Activated T-cell treated with anti-CD3 and anti-CD28 coated beads, Interleukin-2, amount 50 U/mL, for 24 hours (primary cell): Measurements from ENCODE around the gene CARMIL1.
"Not testable (repeated sequence)": the region's sequence is repeated elsewhere in the genome, so short reads cannot be mapped to it uniquely, and the experiment has no call there.

Experiments
- DNase-seq: peaks from one replicate; pipeline ENCODE4 v3.0.0-alpha.2; 2020
- H3K27ac Mint-ChIP-seq: 2 replicates; pipeline ENCODE4 v1.8.0; 2020; ENCODE audit warnings: mild to moderate bottlenecking, mixed read lengths
- H3K27me3 Mint-ChIP-seq: 2 replicates; pipeline ENCODE4 v1.8.0; 2020; ENCODE audit warnings: mixed read lengths
- H3K36me3 Mint-ChIP-seq: 2 replicates; pipeline ENCODE4 v1.8.0; 2020; ENCODE audit warnings: low read depth, mixed read lengths
- H3K4me1 Mint-ChIP-seq: 2 replicates; pipeline ENCODE4 v1.8.0; 2020; ENCODE audit warnings: low read depth, mixed read lengths
- H3K4me3 Mint-ChIP-seq: 2 replicates; pipeline ENCODE4 v1.8.0; 2020; ENCODE audit warnings: mild to moderate bottlenecking, moderate library complexity, mixed read lengths
- H3K9me3 Mint-ChIP-seq: 2 replicates; pipeline ENCODE4 v1.8.0; 2020; ENCODE audit warnings: mixed read lengths

Gene CARMIL1

GRCh38 chr6:25370178-25371036 is 91.2 kb downstream of the CARMIL1 start:
- Mint-ChIP-seq H3K36me3 (peaks cover 8% of the 10 kb centered on the region), H3K4me3 (peak overlapping the region; percentile 48), H3K27ac (peak overlapping the region; percentile 82), H3K9me3 (peaks cover 16% of the 10 kb centered on the region), H3K4me1 (peaks cover 77% of the 10 kb centered on the region), H3K27me3 (no peaks in the 10 kb centered on the region)
- no peak for DNase-seq

DNA sequence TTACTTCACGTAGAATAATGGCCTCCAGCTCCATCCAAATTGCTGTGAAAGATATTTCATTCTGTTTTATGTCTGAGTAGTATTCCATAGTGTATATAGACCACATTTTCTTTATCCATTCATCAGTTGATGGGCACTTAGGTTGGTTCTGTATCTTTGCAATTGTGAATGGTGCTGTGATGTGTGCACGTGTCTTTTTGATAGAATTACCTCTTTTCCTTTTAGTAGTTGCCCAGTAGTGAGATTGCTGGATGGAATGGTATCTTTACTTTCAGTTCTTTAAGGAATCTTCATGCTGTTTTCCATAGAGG is 91.8 kb downstream of the CARMIL1 start:
- H3K27ac Mint-ChIP-seq, result peak overlapping the region; percentile 66
- H3K4me3 Mint-ChIP-seq, result peak overlapping the region; percentile 30
- peaks cover 10% of the 10 kb centered on the region for H3K36me3 Mint-ChIP-seq
- no peaks in the 10 kb centered on the region for H3K27me3 Mint-ChIP-seq
- peaks cover 16% of the 10 kb centered on the region for H3K9me3 Mint-ChIP-seq
- no peak for DNase-seq
- peaks cover 73% of the 10 kb centered on the region for H3K4me1 Mint-ChIP-seq

DNA sequence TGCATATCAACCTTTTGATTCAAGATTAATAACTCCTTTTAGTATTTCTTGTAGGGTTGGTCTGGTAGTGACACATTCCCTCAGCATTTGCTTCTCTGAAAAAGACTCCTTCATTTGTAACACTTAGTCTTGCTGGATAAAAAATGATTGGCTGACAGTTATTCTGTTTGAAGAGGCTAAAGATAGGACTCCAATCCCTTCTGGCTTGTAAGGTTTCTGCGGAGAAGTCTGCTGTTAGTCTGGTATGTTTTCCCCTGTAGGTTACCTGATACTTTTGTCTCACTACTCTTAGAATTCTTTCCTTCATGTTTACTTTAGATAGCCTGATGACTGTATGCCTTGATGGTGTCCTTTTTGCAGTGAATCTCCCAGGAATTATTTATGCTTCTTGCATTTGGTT is 96.0 kb downstream of the CARMIL1 start:
- no peak for DNase-seq
- H3K36me3 Mint-ChIP-seq, result peaks cover 10% of the 10 kb centered on the region
- peaks cover 18% of the 10 kb centered on the region for H3K9me3 Mint-ChIP-seq
- H3K4me1 Mint-ChIP-seq, result peaks cover 37% of the 10 kb centered on the region
- no peak overlapping the region for H3K4me3 Mint-ChIP-seq
- H3K27ac Mint-ChIP-seq, result no peak overlapping the region
- no peaks in the 10 kb centered on the region for H3K27me3 Mint-ChIP-seq

- Mint-ChIP-seq H3K36me3 (peaks cover 10% of the 10 kb centered on the region), H3K4me1 (peaks cover 14% of the 10 kb centered on the region), H3K4me3 (no peak overlapping the region), H3K27ac (no peak overlapping the region), H3K27me3 (no peaks in the 10 kb centered on the region), H3K9me3 (peaks cover 18% of the 10 kb centered on the region)
- DNase-seq, result no peak
Observed at GRCh38 chr6:25377664-25378063, 98.5 kb downstream of the CARMIL1 start.

DNA sequence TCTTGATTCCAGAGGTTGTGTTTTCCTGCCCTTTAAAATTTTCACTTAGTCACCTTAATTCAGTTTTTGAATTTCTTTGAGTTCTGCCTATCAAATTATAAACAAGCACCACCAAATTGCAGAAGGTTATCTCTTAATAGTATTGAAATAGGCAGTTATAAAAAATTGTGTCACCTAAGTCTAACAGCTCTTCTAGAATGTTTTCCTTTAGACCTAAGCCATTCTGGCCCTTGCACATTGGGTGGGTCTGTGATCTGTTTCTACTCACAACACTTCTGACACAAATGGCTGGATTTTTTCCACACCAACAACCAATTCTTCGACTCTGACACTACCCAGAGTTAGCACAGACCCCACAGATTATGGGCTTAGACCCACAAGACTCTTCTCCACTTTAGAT is 101.9 kb downstream of the CARMIL1 start:
- no peaks in the 10 kb centered on the region for H3K36me3 Mint-ChIP-seq

DNA sequence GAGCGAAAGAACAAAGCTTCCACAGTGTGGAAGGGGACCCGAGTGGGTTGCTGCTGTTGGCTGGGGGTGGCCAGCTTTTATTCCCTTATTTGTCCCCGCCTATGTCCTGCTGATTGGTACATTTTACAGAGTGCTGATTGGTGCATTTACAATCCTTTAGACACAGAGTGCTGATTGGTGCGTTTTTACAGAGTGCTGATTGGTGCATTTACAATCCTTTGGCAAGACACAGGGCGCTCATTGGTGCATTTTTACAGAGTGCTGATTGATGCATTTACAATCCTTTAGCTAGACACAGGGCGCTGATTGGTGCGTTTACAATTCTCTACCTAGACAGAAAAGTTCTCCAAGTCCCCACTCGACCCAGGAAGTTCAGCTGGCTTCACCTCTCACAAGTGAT is 103.3 kb downstream of the CARMIL1 start:
- H3K27ac Mint-ChIP-seq, DNase-seq, H3K27me3 Mint-ChIP-seq, H3K9me3 Mint-ChIP-seq, H3K4me1 Mint-ChIP-seq, H3K4me3 Mint-ChIP-seq, H3K36me3 Mint-ChIP-seq: not testable (repeated sequence)

More for the DNA sequence above, 101.9 kb downstream of the CARMIL1 start:
- Mint-ChIP-seq H3K27ac (no peak overlapping the region), H3K4me3 (no peak overlapping the region), H3K27me3 (no peaks in the 10 kb centered on the region), H3K9me3 (peaks cover 2% of the 10 kb centered on the region), H3K4me1 (peaks cover 5% of the 10 kb centered on the region)
- DNase-seq, result no peak

DNA sequence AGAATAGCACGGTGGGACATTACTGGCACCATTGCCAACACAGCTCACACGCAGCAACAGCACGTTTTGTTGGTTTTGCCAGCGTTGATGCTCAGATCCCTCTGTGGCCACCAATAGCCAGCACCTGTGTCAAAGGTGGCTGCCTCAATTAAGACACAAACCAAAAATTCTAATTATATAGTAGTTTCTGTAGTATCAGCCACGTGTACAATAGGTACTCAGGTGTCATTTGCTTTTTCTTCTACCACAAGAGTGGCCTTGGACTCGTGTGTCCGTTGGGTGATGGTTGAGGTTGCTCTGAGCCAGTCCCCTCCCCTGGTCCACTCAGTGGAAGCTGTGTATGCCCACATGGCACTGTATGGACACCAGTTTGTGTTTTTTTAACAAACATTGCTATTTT is 105.1 kb downstream of the CARMIL1 start:
- H3K4me1 Mint-ChIP-seq, result peaks cover 18% of the 10 kb centered on the region
- no peak overlapping the region for H3K4me3 Mint-ChIP-seq
- H3K27ac Mint-ChIP-seq, result no peak overlapping the region
- DNase-seq, result no peak
- H3K9me3 Mint-ChIP-seq, result no peaks in the 10 kb centered on the region
- H3K27me3 Mint-ChIP-seq, result no peaks in the 10 kb centered on the region
- H3K36me3 Mint-ChIP-seq, result no peaks in the 10 kb centered on the region

GRCh38 chr6:25384967-25385366 is 105.8 kb downstream of the CARMIL1 start:
- Mint-ChIP-seq H3K4me1 (peaks cover 23% of the 10 kb centered on the region), H3K9me3 (no peaks in the 10 kb centered on the region), H3K4me3 (no peak overlapping the region), H3K36me3 (no peaks in the 10 kb centered on the region), H3K27ac (no peak overlapping the region), H3K27me3 (no peaks in the 10 kb centered on the region)
- DNase-seq, result no peak

GRCh38 chr6:25387483-25387882 is 108.3 kb downstream of the CARMIL1 start:
- Mint-ChIP-seq H3K36me3 (no peaks in the 10 kb centered on the region), H3K27me3 (no peaks in the 10 kb centered on the region), H3K4me1 (peaks cover 25% of the 10 kb centered on the region), H3K4me3 (no peak overlapping the region), H3K9me3 (no peaks in the 10 kb centered on the region), H3K27ac (no peak overlapping the region)
- DNase-seq, result no peak

DNA sequence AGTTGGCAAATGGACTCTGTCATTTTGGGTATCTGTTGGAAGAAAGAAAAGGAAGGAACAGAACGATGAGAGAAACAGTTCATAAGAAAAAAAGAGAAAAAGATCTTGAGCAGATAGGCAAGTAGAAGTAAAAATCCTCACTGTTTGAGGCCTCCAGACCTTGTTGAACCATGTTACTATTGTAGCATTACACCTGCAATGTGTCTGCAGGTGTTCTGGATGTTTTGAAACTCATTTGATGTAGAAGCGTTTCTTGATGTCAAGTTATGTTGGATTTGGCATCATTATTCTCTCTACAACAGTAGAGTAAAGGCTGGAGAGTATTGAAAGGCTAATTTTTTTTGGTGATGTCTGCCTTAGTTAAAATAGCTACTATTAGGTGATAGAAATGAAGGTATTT is 108.7 kb downstream of the CARMIL1 start:
- Mint-ChIP-seq H3K4me1 (peaks cover 27% of the 10 kb centered on the region), H3K9me3 (no peaks in the 10 kb centered on the region), H3K27ac (no peak overlapping the region), H3K36me3 (no peaks in the 10 kb centered on the region), H3K27me3 (no peaks in the 10 kb centered on the region), H3K4me3 (no peak overlapping the region)
- no peak for DNase-seq

DNA sequence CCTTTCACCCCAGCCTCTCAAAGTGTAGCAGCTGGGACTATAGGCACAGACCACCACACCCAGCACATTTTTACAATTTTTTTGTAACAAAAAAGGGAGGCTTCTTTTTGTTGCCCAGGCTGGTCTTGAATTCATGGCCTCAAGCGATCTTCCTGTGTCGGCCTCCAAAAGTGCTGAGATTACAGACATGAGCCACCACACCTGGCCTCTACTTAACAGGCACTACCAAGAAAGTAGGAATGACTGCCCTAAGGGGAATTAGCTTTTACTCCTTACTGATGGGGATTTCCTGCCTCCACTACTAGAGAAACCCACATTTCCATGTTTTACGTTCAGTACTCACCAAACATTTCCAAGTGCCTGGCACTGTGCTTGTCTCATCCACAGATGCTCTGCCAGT is 109.6 kb downstream of the CARMIL1 start:
- peaks cover 27% of the 10 kb centered on the region for H3K4me1 Mint-ChIP-seq
- H3K27ac Mint-ChIP-seq, result peak overlapping the region; percentile 69
- no peak overlapping the region for H3K4me3 Mint-ChIP-seq
- DNase-seq, result no peak
- no peaks in the 10 kb centered on the region for H3K36me3 Mint-ChIP-seq
- H3K9me3 Mint-ChIP-seq, result no peaks in the 10 kb centered on the region
- H3K27me3 Mint-ChIP-seq, result no peaks in the 10 kb centered on the region

DNA sequence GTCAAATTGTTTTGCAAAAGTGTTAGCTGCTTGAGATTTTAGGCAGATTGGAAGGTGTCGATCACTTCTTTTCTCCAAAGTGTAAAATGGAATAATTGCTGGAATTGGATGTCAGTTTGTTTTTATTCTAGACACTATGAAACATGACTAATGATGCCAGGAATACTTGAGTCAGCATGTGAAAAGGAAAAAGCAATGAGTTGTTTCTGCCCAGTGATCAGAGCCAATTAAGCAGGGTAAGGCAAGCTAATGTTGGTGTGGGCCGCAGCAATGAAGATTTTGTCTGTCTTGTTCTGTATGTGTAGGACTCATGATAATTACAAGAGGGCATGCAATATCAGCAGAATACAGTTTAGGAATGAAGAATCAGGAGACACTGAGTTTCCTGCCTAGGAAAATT is 110.3 kb downstream of the CARMIL1 start:
- Mint-ChIP-seq H3K36me3 (no peaks in the 10 kb centered on the region), H3K27me3 (no peaks in the 10 kb centered on the region), H3K9me3 (no peaks in the 10 kb centered on the region), H3K4me1 (peaks cover 27% of the 10 kb centered on the region), H3K4me3 (no peak overlapping the region), H3K27ac (no peak overlapping the region)
- no peak for DNase-seq

DNA sequence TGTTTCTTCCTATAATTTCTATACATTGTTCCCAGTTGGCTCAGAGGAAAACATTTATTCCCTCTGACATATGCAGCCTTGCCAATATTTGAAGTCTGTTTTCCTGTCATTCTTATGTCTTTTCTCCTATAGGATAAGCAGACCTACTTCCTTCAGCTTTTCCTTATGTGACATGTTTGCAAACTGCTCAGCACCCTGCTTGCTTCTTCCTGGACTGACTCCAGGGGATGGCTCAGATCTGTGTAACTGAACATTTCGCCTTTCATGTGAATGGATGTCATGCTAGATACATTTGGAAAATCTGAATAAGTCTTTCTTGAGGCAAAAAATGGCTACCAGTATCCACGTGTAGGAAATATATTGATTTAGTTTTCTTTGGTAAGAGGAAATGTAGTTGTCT is 113.2 kb downstream of the CARMIL1 start:
- H3K4me1 Mint-ChIP-seq, result peaks cover 24% of the 10 kb centered on the region
- DNase-seq, result no peak
- no peaks in the 10 kb centered on the region for H3K27me3 Mint-ChIP-seq
- no peaks in the 10 kb centered on the region for H3K36me3 Mint-ChIP-seq
- no peak overlapping the region for H3K27ac Mint-ChIP-seq
- no peak overlapping the region for H3K4me3 Mint-ChIP-seq
- no peaks in the 10 kb centered on the region for H3K9me3 Mint-ChIP-seq

DNA sequence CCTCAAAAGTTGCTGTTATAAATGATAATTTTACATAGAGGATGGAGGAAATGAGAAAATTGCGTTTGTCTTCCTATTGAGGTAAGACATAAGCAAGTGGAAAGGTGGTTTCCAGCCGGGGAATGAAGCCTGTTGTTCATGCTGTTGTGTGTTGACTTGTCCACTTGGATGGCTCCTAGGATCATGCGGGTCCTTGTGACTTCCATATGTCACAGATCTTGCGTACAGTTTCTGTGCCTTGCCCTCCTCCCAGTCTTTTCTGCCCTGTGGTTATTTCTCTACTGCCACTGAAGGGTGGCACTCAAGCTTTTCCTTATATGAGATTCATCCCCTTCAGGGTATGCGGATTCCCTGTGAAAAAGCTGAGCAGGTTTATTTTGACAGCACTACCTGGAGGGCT is 116.6 kb downstream of the CARMIL1 start:
- peaks cover 4% of the 10 kb centered on the region for H3K4me1 Mint-ChIP-seq
- H3K9me3 Mint-ChIP-seq, result no peaks in the 10 kb centered on the region
- no peak for DNase-seq
- H3K4me3 Mint-ChIP-seq, result no peak overlapping the region
- no peaks in the 10 kb centered on the region for H3K27me3 Mint-ChIP-seq
- no peak overlapping the region for H3K27ac Mint-ChIP-seq
- H3K36me3 Mint-ChIP-seq, result no peaks in the 10 kb centered on the region

- DNase-seq, result no peak
- Mint-ChIP-seq H3K27ac (no peak overlapping the region), H3K9me3 (no peaks in the 10 kb centered on the region), H3K36me3 (no peaks in the 10 kb centered on the region), H3K27me3 (no peaks in the 10 kb centered on the region), H3K4me1 (peaks cover 3% of the 10 kb centered on the region), H3K4me3 (no peak overlapping the region)
Observed at GRCh38 chr6:25397406-25397805, 118.2 kb downstream of the CARMIL1 start.

GRCh38 chr6:25399885-25400284 is 120.7 kb downstream of the CARMIL1 start:
- no peak overlapping the region for H3K27ac Mint-ChIP-seq
- no peak overlapping the region for H3K4me3 Mint-ChIP-seq
- H3K4me1 Mint-ChIP-seq, result peaks cover 14% of the 10 kb centered on the region
- H3K9me3 Mint-ChIP-seq, result no peaks in the 10 kb centered on the region
- no peaks in the 10 kb centered on the region for H3K27me3 Mint-ChIP-seq
- no peak for DNase-seq
- no peaks in the 10 kb centered on the region for H3K36me3 Mint-ChIP-seq
